Stimulated activated CD8-positive, alpha-beta memory T cell treated with anti-CD3 and anti-CD28 coated beads, Interleukin-12 subunit alpha, Interleukin-12 subunit beta, amount 100 ng/mL, for 24 hours (primary cell): Measurements from ENCODE around the gene ADCY5.

Experiments used
- DNase-seq: peaks from one replicate; pipeline ENCODE4 v3.0.0-alpha.2; 2020; ENCODE audit errors: extremely low read depth

Gene ADCY5

DNA sequence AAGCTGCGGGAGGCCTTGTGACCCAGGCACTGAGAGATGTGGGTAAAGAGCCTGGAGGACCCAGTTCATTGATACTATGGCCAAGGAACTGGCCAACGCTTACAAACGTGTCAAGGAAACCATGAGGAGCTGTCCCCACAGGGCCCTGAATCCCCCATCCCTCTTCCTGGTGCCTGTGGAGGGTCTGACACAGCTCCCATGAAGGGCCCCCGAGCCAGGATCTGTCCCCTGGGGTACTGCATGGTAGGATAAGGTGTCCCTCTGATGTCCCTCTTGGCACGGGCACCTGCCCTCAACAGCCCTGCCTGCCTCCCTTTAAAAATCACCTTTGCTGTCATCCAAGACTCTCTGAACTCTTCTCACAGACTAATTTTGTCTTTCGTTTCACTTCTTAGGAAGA, 122.4 kb downstream of the ADCY5 start:
- no peak for DNase-seq

DNA sequence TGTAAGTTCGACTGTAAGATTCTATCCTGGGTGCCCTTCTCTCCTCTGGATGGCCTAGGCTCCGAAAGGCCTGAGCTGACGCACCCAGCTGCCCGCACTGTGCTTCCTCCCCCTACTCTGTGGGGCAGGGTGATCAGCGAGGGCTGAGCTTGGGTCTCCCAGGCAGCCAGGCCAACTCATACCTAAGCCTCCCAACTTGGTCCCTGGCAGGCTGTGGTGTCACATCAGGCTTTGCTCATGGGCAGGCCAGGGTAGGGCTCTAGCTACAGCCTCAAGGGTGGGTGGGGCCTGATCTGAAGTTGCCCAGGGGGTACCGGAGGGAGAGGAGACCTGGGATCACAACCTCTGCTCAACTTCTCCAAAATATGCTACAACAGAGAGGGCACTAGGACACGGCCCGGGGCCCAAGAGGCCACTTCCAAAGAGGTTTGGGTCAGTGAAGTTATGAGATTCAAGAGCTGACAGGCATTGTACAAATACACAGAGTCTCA, 123.1 kb downstream of the ADCY5 start:
- DNase-seq = no peak

DNA sequence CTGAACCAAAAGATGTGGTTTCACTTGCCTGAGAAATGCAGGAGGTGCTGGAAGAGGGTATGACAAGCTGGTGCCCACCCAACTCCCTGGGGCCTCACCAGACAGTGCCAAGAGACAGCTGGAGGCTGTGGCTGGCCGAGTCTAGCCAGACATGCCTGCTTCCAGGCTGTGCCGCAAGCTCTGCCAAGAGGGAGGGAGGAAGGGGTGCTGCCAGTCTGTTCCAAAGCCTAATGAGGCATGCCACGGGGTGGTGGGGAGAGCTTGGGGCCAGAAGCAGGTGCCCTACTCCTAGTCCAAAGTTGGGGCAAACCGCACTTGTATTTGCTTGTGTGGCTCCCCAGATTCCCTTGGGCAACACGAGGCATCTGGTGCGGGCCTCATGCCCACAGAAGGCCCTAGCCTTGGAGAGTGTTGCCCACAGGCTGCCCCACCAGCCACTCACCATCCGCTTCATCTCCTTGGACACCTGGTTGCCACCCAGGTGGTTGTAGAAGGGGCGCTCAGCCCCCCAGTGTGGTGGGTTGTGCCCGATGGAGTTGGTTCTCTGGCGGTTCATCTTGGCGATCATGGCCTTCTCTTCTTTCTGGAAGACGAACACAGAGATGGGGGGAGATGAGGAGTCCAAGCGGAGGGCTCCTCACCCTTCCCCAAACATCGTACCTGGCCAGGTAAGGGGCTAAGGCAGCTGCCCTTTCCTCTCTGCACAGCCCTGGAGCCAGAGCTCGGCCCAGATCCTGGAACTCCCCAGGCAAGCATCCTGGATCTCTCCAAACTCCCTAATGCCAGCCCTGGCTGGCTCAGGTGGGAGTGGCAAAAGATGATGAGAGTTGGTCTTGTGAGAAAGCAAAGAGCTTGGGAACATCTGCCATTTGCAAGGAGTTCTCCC, 123.8 kb downstream of the ADCY5 start:
- no peak for DNase-seq

DNA sequence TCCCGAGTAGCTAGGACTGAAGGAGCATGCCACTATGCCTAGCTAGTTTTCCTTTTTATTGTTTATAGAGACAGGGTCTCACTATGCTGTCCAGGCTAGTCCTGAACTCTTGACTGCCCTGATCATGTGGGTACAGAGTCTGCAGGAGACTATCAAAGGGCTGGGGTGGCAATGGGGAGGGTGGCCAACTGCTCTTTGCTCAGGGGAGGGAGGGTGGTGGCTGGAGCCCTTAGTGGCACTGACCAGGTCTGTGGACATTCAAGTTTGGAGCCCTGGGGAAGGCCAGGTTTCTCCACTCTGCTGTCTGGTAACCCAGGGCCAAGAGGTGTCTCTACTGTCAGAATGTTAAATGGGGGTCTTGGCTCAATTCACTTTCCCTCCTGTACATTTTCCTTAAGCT, 125.1 kb downstream of the ADCY5 start:
- no peak for DNase-seq

DNA sequence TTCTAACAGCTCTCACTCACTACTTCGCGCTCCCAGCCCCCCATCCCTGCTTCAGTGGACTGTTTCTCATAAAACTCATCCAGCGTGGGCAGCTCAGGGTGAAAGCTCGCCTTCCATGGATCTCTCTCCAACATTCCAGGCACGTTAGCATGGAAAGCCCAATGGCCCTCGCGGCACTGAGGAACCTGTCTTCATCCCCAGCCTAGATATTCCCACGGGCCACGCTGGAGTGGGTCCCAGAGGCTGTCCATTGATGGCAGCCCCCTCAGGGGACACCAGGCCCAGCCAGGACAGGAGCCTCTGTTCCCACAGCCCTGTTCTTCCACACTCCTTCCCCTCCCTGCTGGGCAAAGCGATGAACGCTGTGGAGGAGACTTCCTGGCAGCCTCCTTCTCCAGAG, 126.0 kb downstream of the ADCY5 start:
- no peak for DNase-seq

DNA sequence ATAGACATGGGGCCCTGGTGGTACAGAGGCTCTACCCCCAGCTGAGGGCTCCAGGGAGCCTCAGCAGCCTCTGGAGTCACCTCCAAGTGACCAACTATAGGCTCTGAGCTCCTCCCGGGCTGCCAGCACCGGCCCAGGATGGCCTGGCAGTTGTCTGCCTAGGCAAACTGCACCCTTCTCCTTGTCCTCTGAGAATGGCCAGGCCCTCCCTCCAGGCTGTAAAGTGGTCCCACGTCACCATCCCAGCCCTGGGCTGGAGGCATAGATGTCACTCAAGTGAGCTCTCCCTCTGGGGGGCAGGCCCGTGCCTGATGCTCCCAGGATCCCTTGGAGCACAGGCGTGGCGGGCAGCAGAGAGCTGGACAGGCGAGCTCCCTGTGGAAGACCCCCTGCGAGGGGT, 127.1 kb downstream of the ADCY5 start:
- no peak for DNase-seq

DNA sequence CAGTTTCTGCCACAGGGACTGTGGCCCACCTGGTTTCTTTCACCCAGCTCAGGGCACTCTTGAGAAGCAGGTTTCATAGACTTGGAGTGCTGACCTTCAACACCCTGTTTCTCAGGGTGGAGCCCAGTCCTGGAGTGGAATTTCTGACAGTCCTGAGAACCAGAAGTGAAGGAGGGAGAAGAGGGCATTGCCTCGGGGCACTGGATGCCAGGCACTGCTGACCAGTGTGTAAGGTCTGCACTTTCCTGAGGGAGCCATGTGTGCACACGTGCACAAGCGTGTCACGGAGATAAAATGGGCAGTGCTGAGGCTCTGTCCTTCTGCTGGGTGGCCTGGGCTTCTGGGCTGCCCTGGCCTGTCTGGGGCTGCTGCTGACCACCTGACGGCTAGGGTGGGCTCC, 128.7 kb downstream of the ADCY5 start:
- DNase-seq = no peak

DNA sequence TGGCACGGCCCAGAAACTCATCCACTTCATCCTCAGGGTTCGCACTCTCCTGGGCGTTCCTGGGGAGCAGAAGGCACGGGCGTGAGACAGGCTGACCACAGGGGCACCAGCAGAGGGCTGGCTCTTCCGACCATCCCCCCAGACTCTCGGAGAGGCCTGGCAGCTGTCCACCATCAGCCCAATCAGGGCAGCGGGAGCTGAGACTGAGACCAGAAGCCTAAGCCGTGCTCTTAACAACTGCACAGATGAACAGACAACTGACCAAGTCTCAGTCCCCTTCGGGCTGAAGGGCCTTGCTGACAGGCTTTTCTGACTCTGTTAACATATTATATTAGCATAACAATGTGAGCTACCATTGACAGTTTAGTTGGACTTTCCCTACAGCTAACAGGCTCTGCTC, 129.1 kb downstream of the ADCY5 start:
- DNase-seq = no peak

DNA sequence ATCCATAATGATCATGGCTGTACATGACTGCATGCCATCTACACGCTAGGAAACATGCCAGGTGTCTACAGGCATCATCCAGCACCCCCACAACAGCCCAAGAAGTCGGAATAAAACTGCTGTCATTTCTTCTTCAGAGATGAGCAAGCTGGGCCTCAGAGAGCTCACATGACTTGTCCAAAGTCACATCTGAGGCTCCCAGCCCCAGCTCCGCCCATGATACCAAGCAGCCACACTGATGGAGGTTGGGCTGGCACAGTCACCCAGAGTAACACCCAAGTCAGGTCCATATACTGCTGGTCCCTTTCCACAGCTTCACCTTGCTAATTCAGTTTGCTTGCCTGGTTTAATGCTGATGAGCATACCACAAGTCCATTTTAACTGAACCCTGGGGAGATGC, 130.5 kb downstream of the ADCY5 start:
- no peak for DNase-seq

DNA sequence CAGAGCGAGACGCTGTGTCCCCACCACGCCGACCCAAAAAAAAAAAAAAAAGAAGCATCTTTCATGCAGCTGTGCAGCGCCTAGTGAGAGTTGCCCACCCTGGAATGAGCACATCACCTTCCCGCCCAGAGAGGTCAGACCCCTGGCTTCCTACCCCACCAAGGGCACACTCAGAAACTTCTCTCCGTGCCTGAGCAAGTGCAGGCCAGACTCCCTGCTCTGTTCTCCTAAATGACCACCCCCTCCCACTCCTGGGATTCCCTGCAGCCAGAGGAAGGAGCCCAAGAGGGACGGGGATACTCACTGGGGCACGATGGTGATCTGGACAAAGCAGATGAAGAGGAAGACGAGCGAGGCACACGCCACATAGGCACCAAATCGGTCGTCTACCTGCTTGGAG, 131.2 kb downstream of the ADCY5 start:
- no peak for DNase-seq

DNA sequence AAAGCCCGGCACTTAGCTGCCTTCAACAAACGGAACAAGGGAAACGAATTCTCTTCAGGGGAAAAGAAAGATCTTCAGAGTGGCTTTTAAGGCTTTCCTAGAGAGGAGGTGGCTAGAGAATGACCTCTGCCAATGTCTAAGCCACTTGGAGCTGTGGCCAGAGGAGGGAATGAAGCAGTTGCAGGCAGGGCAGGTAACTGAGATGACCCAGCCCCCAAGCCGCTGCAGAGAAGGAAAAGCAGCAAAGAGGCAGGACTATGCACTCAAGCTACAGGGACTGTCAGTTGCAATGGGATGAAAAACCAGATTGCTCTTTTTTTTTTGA, 133.7 kb downstream of the ADCY5 start:
- DNase-seq = no peak

DNA sequence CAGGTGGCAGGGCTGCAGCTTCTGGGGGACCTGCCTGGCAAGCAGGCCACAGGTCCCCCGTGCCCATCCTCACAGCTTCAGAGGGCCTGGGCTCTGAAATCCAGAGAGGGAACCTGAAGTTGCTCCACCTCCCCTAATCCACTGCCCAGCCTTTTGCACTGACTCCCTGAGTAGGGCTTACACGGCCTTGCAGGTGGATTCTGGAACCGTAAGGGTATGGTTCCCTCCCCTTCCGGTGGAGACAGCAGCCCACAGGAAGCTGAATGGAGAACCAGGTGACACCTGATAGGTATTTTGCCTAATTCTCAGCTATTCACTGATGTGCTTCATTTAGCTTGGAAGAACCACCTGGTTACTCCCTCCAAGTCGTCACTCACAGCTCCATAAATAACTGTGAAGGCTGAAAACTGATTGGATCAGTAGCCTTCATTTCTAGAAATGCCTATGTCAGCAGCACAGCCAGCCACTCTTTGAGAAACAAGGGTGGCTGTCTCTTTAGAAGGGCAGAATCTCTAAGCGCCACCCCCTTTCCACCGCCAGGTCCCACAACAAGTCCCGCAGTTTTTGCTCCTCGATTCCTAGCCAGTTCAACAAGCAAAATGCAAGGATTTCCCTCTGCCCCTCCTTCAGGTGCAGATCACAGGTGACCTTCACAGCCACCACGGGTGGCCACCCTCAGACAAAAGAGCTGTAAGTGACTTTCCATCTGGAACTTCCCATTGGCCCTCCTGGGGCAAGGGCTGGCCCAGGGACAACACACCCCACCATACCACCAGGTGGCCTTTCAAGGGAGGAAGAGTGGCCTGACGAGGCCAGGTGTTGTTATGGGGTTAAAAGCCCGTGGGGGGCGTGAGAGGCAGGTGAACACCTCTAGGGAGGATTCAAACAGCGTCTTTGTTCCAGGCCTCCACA, 134.3 kb downstream of the ADCY5 start:
- no peak for DNase-seq

DNA sequence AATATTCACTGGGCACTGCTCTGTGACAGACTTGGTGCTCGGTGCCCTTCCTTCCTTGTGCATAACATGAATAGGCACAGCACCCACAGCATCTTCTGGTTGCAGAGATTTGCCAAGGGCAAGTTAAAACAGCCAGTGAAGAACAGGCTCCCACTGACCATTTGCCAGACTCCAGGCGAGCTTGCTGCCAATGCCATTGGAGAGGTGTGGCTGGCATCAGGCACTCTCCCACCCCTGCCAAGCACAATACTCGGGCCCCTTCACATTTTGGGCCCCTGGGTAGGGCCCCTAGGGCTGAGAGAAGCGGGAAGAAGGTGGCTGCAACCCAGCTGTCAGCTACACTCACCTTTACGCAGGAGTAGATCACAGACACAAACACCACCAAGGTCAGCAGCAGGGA, 135.0 kb downstream of the ADCY5 start:
- DNase-seq = no peak

DNA sequence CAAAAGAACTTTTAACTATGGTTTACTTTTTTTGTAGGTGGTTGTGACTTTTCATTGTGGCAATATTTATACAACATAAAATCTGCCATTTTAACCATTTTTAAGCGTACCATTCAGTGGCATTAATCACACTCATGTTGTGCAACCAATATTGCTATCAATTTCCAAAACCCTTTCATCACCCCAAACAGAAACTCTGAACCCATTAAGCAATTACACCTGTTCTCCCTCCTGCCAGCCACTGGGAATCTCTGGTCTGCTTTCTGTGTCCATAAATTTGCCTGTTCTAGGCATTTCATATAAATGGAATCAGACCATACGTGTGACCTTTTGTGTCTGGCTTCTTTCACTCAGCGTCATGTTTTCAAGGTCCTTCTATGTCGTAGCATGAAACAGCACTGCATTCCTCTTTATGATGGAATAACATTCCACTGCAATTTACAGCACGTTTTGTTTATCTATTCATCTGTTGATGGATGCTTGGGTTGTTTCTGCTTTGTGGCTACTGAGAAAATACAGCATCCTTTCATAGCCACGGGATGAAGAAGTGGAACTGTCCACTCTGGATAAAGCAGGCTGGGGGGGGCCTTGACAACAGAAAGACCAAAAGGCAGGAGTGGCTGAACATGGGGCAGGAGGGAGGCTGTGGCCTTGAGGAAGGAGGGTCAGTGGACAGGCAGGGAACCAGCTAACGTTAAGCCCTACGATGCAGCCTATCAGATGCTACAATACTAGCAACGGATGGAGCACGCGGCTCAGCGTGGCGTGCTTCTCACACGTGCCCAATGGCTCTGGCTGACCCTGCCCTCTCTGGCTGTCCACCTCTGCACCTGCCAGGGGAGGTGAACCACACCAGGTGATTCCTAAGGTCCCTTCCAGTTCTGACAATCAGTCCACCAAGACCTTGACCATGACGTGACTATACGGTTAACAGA, 136.3 kb downstream of the ADCY5 start:
- DNase-seq = no peak

DNA sequence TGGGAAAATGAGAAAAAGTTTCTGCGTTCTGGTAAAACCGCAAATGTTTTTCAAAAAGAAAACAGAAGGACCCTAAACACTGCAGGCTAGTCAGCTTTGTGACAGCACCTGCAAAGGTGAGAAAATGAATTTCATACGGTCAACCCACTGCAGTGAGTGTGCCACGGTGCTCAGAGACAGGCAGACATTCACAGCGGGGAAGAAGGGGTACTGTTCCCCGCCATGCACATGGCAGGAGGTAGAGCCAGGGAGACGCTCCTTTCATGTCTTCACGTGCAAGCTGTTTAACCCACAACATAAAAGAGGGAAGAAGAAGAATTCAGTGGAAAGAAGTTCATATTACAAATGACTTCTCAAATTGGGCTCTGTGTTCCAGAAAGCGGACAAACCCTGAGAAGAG, 137.7 kb downstream of the ADCY5 start:
- no peak for DNase-seq

DNA sequence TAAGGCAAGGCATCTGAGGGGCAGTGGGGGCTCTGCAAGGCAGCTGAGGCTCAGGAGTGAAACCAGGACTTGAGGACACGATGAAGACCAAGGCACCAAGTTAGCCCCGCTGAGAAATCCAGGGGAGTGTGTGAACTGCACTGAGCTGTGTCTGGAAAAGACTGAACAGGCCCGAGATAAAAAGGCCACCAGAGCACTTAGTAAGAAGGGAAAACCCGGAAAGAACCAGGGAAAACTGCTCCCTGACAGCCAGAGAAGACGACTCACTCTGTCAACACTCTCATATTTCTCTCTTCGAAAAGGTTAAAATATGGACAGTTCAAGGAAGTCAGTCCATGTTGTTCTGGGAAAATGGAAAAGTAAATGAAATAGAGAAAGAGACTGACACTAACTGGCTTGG, 138.1 kb downstream of the ADCY5 start:
- no peak for DNase-seq

DNA sequence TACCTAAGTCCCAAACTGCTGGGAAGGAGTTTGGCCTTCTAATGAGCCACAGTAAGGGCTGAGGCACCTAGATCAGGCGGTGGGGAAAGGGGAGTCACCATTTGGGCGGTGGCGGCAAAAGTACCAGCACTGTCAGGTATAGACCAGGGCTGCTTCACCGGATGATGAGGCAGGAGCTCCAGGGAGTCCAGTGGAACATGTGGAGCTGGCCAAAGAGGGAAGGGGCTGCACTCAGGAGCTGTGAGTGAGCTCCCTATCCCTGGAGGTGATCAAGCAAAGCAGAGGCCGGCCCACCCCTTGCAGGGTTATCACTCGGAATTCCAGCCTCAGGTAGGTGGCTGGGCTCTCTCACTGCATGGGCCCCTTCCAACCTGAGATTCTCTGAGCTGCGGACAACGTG, 138.7 kb downstream of the ADCY5 start:
- no peak for DNase-seq

DNA sequence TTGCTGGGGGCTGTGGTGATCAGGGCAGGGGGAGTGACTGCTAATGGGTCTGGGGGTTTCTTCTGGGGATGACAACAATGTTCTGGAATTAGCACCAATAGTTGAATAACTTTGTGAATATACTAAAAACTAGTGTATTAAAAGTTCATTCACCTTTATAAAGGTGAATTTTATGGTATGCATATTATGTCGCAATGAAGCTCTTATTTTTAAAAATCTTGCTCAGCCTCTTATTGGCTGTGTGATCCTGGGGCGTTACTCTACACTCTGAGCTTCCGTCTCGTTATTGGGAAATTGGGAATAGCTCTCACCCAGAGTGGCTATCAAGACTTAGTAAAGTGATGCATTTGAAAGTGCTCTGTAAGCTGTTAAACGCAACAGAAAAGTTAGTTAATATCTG, 141.8 kb downstream of the ADCY5 start:
- no peak for DNase-seq

DNA sequence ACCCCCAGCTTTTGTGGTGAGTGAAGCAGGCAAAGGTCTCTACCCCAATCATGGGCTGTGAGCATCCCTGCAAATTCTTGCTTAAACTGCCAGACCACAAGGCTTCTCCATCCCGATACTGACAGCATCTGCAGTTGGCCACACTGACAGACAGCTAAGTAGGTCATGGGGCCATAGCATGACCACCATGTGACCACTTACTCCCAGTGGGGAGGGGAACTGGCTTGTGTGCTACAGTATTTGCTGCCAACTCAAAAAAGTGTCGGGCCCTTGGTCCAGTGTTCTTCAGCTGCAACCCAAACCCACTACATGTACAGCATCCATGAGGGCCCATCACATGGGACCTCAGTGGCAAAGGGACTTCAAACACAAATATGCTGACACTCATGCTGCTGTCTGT, 143.7 kb downstream of the ADCY5 start:
- DNase-seq = no peak

DNA sequence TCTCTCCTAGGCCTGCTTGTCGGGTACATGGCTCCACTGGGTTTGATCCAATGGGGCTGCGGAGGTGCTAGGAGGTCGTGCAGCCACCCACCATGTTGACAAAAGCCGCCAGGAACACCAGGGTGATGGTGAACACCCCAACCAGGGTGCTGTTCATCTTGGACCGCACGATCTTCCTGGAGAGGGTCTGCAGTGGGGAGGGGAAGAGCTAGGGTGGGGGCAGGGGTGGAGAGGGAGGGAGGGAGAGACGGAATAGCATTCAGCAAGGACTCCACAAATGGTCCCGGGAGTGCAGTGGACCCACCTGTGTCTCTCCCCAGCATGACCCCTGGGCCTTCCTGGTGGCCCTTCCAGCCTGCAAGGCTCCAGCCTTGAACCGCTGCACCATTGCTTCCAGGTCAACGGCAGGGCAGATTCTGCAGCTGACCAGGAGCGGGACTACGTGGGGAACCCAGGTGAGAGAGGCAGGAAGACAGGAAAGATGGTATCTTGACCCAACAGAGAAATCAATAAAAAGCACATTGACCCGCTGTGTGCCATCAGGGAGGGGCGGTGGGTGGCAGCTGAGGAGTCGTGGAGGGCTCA, 144.8 kb downstream of the ADCY5 start:
- DNase-seq = no peak

DNA sequence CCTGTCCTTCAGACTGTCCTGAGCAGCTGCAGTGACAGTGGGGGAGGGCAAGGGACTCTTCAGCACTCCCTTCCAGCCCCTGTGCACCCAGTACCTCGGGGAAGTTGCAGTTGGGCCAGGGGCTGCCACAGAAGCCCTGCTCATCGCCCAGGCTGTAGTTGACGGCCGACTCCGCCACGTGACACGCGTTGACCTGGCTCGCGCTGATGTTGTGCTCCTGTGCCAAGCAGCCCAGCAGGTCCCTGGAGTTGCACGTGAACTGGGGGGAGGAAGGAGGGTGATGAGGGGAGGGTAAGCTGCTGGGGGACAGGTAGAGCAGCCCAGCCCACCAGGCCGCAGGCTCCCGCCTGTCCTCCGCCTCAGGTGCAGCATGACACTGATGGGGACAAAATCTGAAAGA, 145.9 kb downstream of the ADCY5 start:
- no peak for DNase-seq
